ENCODE measurements around the gene PAOX. TPM values are rescaled to one million over a fixed set of nuclear protein-coding genes. Genes with fewer than 3 reads are reported as not detected.

Gene PAOX
- polyA plus RNA-seq (ENCODE audit: insufficient read length in 3 of 3) = 1 to 10 TPM; 4.9 to 9.2 (median 6.8) TPM
- long read RNA-seq, donor 1 = 0 reads
- long read RNA-seq, donor 2, partial matches to known transcripts = 0 of 1 reads
- long read RNA-seq, donor 2, other reads (novel, unspliced or antisense) = 0 of 1 reads
- long read RNA-seq, donor 3, partial matches to known transcripts = 0 of 2 reads
- long read RNA-seq, donor 3, other reads (novel, unspliced or antisense) = 0 of 2 reads
- long read RNA-seq, donor 4, transcript PAOX-201 (7 exons, 1,858 nt) = major isoform, 5 of 5 reads
- long read RNA-seq, donor 4, partial matches to known transcripts = 0 of 5 reads
- long read RNA-seq, donor 4, other reads (novel, unspliced or antisense) = 0 of 5 reads
- long read RNA-seq, donor 5 = 0 reads
- long read RNA-seq, donor 6, transcript PAOX-201 (7 exons, 1,858 nt) = major isoform, 5 of 5 reads
- long read RNA-seq, donor 6, partial matches to known transcripts = 0 of 5 reads
- long read RNA-seq, donor 6, other reads (novel, unspliced or antisense) = 0 of 5 reads
- long read RNA-seq, donor 7, partial matches to known transcripts = 0 of 2 reads
- long read RNA-seq, donor 7, other reads (novel, unspliced or antisense) = 0 of 2 reads
- long read RNA-seq, donor 8, partial matches to known transcripts = 0 of 3 reads
- long read RNA-seq, donor 8, other reads (novel, unspliced or antisense) = 0 of 3 reads
- long read RNA-seq, donor 9, partial matches to known transcripts = 0 of 2 reads
- long read RNA-seq, donor 9, other reads (novel, unspliced or antisense) = 0 of 2 reads
- long read RNA-seq, donor 10, partial matches to known transcripts = 0 of 2 reads
- long read RNA-seq, donor 10, other reads (novel, unspliced or antisense) = 0 of 2 reads
- long read RNA-seq, donor 11, partial matches to known transcripts = 0 of 3 reads
- long read RNA-seq, donor 11, other reads (novel, unspliced or antisense) = 0 of 3 reads
- long read RNA-seq, donor 12, partial matches to known transcripts = 0 of 1 reads
- long read RNA-seq, donor 12, other reads (novel, unspliced or antisense) = 0 of 1 reads
- long read RNA-seq, donor 13 = 0 reads
- long read RNA-seq, donor 14, partial matches to known transcripts = 0 of 2 reads
- long read RNA-seq, donor 14, other reads (novel, unspliced or antisense) = 0 of 2 reads
- long read RNA-seq, donor 15, partial matches to known transcripts = 0 of 2 reads
- long read RNA-seq, donor 15, other reads (novel, unspliced or antisense) = 0 of 2 reads
- long read RNA-seq, donor 16, partial matches to known transcripts = 0 of 4 reads
- long read RNA-seq, donor 16, other reads (novel, unspliced or antisense) = 0 of 4 reads

- DNase-seq (ENCODE audit: extremely low read depth in 1 of 11, low read depth in 9 of 11, low spot score in 4 of 11) = peak in 3 of 11 donors; percentile 10 to 53 (median 49)
These were observed at the start of gene PAOX for GRCh38 chr10:133379152-133379800. Gene PAOX, plus strand, starts transcription at chr10:133379262. Its CDS starts 55 bp downstream, at chr10:133379317.

- DNase-seq (ENCODE audit: extremely low read depth in 1 of 11, low read depth in 9 of 11, low spot score in 4 of 11) = peak in 9 of 11 donors; percentile 75 to 82 (median 77)
These were observed 49.4 kb upstream of the PAOX start for GRCh38 chr10:133329491-133330202.

GRCh38 chr10:133332936-133333699 lies 45.9 kb upstream of the PAOX start:
- no peak for DNase-seq (ENCODE audit: extremely low read depth in 1 of 11, low read depth in 9 of 11, low spot score in 4 of 11)

- DNase-seq (ENCODE audit: extremely low read depth in 1 of 11, low read depth in 9 of 11, low spot score in 4 of 11) = no peak
These were observed 44.4 kb upstream of the PAOX start for GRCh38 chr10:133334503-133335245.

- peak in 3 of 11 donors; percentile 55 to 60 (median 56) for DNase-seq (ENCODE audit: extremely low read depth in 1 of 11, low read depth in 9 of 11, low spot score in 4 of 11)
These were observed 43.6 kb upstream of the PAOX start for GRCh38 chr10:133335246-133336117.

GRCh38 chr10:133336118-133336576 lies 42.9 kb upstream of the PAOX start:
- no peak for DNase-seq (ENCODE audit: extremely low read depth in 1 of 11, low read depth in 9 of 11, low spot score in 4 of 11)

- DNase-seq (ENCODE audit: extremely low read depth in 1 of 11, low read depth in 9 of 11, low spot score in 4 of 11) = no peak
These were observed 42.3 kb upstream of the PAOX start, which contains the start of gene CALY for GRCh38 chr10:133336577-133337369. Gene CALY, minus strand, starts transcription at chr10:133336896. Its CDS starts 7,907 bp downstream, at chr10:133328989.

- no peak for DNase-seq (ENCODE audit: extremely low read depth in 1 of 11, low read depth in 9 of 11, low spot score in 4 of 11)
These were observed 41.7 kb upstream of the PAOX start for GRCh38 chr10:133337370-133337725.

- DNase-seq (ENCODE audit: extremely low read depth in 1 of 11, low read depth in 9 of 11, low spot score in 4 of 11) = no peak
These were observed 40.7 kb upstream of the PAOX start for GRCh38 chr10:133338080-133339071.

GRCh38 chr10:133339708-133340380 lies 39.2 kb upstream of the PAOX start:
- DNase-seq (ENCODE audit: extremely low read depth in 1 of 11, low read depth in 9 of 11, low spot score in 4 of 11) = no peak

GRCh38 chr10:133341983-133342382 lies 37.1 kb upstream of the PAOX start:
- no peak for DNase-seq (ENCODE audit: extremely low read depth in 1 of 11, low read depth in 9 of 11, low spot score in 4 of 11)

- DNase-seq (ENCODE audit: extremely low read depth in 1 of 11, low read depth in 9 of 11, low spot score in 4 of 11) = no peak
These were observed 36.1 kb upstream of the PAOX start for GRCh38 chr10:133342942-133343341.

- DNase-seq (ENCODE audit: extremely low read depth in 1 of 11, low read depth in 9 of 11, low spot score in 4 of 11) = no peak
These were observed 35.5 kb upstream of the PAOX start for GRCh38 chr10:133343558-133343957.
